HG02970 (cell line): ENCODE data around the gene PVALEF.

Source experiments
- ATAC-seq: cut with Tn5 transposase; IDR thresholded peaks from one replicate; pipeline ENCODE4 v1.9.1; 2021; ENCODE audit warnings: mild to moderate bottlenecking, moderate library complexity, moderate number of reproducible peaks; ENCODE audit not compliant: unreplicated experiment, low FRiP score

The PVALEF gene

GRCh38 chr17:81165246-81166032 lies at the start of gene PVALEF:
TSS of gene PVALEF (plus strand) at chr17:81165507. CDS start at chr17:81181227, 15,720 bp downstream.
- no peak for ATAC-seq

- no peak for ATAC-seq
Observed at GRCh38 chr17:81115749-81116464, 49.4 kb upstream of the PVALEF start.

- no peak for ATAC-seq
Observed at GRCh38 chr17:81116704-81117103, 48.6 kb upstream of the PVALEF start.

- no peak for ATAC-seq
Observed at GRCh38 chr17:81117672-81118198, 47.6 kb upstream of the PVALEF start.

- ATAC-seq: no peak
Observed at GRCh38 chr17:81118308-81119221, 46.7 kb upstream of the PVALEF start.

- ATAC-seq: no peak
Observed at GRCh38 chr17:81119223-81120148, 45.8 kb upstream of the PVALEF start.

- no peak for ATAC-seq
Observed at GRCh38 chr17:81120149-81120484, 45.2 kb upstream of the PVALEF start.

- no peak for ATAC-seq
Observed at GRCh38 chr17:81120695-81121621, 44.3 kb upstream of the PVALEF start.

- ATAC-seq: no peak
Observed at GRCh38 chr17:81121841-81122733, 43.2 kb upstream of the PVALEF start.

- no peak for ATAC-seq
Observed at GRCh38 chr17:81123052-81124048, 42.0 kb upstream of the PVALEF start.

- ATAC-seq: no peak
Observed at GRCh38 chr17:81124377-81124776, 40.9 kb upstream of the PVALEF start.

GRCh38 chr17:81125573-81126081 lies 39.7 kb upstream of the PVALEF start:
- no peak for ATAC-seq

- no peak for ATAC-seq
Observed at GRCh38 chr17:81126281-81127132, 38.8 kb upstream of the PVALEF start.

- no peak for ATAC-seq
Observed at GRCh38 chr17:81127133-81127455, 38.2 kb upstream of the PVALEF start.

- no peak for ATAC-seq
Observed at GRCh38 chr17:81127526-81128177, 37.7 kb upstream of the PVALEF start.
